Stromal cell of bone marrow (primary cell): ENCODE data around the gene ZNF771.

ENCODE experiments used
- DNase-seq: peaks from one replicate; pipeline ENCODE4 v3.0.0-alpha.2; 2012; ENCODE audit warnings: low read depth

The ZNF771 gene

DNA sequence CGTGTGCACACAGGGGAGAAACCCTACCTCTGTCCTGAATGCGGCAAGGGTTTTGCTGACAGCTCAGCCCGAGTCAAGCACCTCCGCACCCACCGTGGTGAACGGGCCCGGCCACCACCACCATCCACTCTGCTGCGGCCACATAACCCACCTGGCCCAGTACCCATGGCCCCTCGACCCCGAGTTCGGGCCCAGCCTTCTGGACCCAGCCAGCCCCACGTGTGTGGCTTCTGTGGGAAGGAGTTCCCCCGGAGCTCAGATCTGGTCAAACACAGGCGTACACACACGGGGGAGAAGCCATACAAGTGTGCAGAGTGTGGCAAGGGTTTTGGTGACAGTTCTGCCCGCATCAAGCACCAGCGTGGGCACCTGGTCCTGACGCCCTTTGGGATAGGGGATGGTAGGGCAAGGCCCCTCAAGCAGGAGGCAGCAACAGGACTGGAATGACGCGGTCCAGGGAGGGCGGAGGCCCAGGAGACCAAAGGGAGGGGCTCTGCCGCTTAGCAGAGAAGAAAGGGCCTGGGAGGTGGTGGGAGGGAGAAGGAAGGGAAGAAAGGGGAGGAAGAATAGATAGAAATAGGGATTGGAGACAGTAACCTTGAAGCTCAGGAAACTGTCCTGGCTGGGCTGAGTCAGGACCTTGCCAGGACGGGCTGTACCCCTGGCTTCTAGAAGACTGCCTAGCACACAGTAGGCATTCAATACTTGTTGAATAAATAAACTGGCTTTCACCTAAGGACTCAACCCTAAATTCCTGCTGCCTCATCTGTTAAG is 8.6 kb upstream of the ZNF771 start:
- no peak for DNase-seq

DNA sequence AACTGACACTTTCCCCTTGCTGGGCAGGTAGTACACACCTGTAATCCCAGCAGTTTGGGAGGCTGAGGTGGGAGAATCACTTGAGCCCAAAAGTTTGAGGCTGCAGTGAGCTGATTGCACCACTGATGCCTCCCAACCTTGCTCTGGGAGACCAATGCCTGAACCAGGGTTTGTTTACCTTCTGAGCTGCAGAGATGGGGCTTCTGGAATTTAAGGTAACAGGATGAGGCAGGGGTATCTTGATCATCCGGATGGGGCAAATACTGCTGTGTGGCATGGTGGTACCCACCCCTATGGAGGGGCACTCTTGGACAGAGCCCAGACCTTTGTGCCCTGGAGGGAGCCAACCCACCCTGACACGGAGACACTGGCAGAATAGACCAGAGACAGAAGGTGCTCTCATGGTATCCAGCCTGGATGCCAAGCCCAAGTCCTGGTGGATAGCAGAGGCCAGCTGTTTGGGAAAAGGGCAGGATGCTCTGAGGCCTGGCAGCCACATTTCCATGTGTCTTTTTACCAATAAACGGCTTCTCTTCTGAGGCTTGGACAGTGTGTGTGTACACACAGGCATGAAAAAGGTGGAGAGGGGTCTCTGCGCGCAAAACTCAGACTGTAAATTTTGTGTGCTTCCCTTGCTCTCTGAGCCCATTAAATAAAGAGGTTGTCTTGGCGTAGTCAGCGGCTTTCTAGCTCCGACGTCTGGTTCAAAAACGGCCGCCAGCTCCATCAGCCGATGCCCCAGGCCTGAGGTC is 7.8 kb upstream of the ZNF771 start:
- DNase-seq = no peak

DNA sequence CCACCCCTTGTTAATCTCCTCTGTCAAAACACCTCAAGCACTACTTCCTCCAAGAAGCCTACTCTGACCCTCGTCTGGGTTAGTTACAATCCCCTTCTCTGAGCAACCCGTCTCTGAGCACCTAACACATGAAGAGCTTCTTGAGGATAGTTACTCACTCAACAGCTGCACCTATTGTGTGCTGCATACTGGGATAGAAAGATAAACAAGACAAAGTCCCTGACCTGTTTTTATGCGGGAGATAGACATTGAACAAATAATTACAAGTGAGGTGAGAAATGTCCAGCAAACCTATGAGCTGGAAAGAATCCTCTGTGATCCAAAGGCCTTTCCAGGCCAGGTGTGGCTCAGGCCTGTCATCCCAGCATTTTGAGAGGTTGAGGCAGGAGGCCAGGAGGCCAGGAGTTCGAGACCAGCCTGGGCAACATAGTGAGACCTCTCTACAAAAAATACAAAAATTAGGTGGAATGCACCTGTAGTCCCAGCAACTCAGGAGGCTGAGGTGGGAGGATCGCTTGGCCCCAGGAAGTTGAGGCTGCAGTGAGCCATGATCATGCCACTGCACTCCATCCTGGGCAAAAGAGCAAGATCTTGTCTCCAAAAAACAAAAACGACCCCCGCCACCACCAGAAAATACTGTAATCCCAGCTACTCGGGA is 5.5 kb upstream of the ZNF771 start:
- DNase-seq = no peak

GRCh38 chr16:30406795-30407101 is 658 bp upstream of the ZNF771 start:
- no peak for DNase-seq

DNA sequence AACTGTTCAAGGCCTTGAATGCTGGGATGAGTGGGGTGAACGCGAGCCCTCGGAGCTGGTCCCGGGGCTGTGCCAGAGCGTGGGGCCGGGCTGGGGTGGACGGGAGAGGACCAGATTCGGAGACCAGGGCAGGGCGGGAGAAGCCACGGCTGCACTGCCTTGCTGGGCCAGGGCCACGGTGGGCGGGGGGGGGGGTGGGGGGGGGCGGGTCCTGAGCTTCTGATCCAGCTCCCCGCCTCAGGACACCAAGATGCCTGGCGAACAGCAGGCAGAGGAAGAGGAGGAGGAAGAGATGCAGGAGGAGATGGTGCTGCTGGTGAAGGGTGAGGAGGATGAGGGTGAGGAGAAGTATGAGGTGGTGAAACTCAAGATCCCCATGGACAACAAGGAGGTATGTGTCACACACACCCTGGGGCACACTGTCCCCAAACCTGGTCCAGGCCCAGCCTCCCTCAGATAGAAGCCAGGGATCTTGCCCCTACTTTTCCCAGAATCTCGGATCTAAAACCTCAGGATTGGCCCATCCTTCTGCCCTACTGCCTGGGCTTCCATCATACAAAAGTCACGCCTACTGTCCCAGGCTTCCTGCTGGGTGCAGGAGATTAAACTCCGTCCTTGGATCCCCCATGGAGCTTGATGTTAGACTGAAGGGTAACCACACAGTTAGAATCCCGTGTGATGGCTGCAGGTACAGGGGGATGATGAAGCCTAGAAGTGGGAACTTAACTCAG is 563 bp downstream of the ZNF771 start:
- DNase-seq = no peak

DNA sequence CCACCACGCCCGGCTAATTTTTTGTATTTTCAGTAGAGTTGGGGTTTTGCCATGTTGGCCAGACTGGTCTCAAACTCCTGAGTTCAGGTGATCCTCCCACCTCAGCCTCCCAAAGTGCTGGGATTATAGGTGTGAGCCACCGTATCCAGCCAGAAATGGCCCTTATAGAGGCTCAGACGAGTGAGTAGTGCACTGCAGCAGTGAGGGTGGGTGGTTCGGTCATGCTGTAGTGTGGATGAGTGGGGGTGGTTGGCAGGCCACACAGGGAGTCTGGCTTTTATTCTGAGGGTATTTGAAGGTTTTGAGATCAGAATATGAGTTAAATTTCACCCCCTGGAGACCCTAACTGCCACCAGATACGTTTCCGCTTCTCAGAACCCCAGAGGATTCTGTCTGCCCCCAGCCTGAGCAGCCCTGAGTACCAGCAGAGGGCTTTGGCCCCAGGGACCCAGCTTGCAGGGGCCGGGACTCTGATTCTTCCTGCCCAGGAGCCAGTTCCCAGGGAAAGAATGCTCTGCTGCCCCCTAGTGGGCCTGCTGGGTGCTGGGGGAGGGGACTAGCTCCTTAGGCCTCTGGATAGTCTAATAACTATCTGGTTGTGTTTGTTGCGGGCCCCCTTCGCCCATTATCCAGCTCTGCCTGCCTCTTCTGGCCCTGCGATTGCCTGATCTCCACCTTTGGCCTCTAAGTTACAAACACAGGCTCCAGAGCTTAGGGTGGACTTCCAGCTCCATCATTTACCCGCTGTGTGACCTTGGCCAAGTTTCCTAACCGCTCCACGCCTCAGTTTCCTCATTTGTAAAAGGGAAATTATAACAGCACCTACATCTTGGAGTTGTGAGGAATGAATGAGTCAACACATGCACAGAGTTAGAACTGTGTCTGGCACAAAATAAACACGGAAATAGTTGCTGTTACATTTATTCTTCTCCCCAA is 2.0 kb downstream of the ZNF771 start:
- DNase-seq = peak; percentile 70

DNA sequence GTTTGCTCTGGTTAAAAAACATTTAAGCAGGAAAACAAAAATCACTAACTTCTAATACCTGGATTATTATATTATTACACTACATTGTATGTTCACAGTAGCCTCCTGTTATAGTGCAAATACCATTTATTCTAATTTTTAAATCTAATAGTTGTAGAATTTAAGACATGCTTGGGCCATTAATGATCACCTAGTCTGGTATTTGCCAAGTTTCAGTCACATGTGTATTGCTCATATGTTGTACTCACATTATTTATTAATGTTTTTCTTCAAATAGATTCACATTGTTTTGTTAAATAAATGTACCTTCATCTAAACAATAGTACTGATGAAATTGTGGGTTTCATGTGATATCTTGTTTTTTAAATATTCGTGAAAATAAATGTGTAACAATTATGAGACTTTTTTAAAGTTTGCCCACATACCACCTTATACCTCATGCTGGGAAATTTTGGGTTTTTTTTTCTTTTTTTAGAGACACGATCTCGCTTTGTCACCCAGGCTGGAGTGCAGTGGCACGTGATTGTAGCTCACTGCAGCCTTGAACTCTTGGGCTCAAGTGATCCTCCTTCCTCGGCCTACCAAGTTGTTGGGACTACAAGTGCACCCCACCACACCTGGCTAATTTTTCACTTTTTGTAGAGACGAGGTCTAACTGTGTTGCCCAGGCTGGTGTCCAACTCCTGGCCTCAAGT is 5.9 kb downstream of the ZNF771 start:
- no peak for DNase-seq

GRCh38 chr16:30414159-30414558 is 6.8 kb downstream of the ZNF771 start:
- no peak for DNase-seq

DNA sequence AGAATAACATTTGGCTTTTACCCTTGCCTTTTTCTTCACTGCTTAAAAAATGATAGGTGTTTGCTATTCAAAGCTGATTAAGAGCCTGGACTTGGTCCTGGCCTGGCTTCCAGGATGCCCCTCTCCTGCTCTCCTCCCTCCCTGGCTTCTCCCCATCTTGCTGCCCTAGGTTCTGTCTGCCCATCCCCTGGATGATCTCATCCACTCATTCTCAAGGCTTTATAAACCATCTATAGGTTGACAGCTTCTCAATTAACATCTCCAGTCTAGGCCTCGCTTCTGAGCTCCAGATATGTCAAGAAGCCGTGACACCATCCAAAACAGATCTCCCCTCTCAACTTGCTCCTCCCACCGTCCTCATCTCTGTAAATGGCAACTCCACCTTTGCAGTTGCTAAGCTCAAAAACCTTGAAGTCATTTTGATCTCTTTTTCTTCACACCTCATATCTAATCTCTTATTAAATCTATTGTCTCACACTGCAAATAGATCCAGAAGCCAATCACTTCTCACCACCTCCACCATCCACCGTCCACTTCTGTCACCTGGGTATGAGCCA is 8.7 kb downstream of the ZNF771 start:
- DNase-seq = no peak

DNA sequence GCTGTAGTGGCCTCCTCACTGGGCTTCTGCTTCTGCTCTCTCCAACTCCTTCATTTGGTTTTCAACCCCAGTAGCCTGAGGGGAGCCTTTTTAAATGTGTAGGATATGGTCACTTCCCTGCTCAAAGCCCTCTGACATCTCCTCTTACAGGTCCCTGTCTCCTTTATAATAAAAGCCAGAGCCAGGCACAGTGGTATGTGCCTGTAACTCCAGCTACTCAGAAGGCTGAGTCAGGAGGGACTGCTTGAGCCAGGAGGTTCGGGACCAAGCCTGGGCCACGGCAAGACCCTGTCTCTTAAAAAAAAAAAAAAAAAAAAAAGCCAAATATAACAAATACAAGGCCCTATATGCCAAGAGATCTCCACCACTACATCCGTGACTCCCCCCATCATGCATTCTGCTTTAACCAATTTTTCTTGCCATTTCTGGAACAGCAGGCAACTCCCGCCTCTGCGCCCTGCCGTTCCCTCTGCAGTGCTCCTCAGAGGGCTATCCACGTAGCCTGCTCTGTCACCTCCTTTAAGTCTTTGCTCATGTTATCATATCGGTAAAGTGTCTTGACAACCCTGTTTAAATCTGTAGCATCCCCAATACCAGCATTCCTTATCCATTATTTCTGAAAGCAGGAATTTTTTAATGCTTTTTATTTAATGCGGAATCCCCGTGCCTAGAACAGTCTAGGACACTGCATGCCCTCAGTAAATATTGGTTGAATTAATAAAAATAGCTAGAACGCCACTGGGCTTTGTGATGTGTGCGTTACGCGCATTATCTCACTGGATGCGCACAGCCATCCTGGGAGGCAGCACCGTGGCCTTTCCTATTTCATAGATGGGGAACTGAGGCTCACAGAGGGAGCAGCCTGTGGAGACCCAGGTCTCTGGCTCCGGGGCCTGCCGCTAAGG is 9.5 kb downstream of the ZNF771 start:
- no peak for DNase-seq

DNA sequence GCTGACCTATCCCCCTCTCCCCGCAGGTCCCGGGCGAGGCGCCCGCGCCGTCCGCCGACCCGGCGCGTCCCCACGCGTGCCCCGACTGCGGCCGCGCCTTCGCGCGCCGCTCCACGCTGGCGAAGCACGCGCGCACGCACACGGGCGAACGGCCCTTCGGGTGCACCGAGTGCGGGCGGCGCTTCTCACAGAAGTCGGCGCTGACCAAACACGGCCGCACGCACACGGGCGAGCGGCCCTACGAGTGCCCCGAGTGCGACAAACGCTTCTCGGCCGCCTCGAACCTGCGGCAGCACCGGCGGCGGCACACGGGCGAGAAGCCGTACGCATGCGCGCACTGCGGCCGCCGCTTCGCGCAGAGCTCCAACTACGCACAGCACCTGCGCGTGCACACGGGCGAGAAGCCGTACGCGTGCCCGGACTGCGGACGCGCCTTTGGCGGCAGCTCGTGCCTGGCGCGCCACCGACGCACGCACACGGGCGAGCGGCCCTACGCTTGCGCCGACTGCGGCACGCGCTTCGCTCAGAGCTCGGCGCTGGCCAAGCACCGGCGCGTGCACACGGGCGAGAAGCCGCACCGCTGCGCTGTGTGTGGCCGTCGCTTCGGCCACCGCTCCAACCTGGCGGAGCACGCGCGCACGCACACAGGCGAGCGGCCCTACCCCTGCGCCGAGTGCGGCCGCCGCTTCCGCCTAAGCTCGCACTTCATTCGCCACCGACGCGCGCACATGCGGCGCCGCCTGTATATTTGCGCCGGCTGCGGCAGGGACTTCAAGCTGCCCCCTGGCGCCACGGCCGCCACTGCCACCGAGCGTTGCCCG is 10.3 kb downstream of the ZNF771 start:
- DNase-seq = peak; percentile 70

- DNase-seq = no peak
These were observed 11.2 kb downstream of the ZNF771 start for GRCh38 chr16:30418350-30419181.

GRCh38 chr16:30421010-30421409 is 13.6 kb downstream of the ZNF771 start:
- DNase-seq = no peak

DNA sequence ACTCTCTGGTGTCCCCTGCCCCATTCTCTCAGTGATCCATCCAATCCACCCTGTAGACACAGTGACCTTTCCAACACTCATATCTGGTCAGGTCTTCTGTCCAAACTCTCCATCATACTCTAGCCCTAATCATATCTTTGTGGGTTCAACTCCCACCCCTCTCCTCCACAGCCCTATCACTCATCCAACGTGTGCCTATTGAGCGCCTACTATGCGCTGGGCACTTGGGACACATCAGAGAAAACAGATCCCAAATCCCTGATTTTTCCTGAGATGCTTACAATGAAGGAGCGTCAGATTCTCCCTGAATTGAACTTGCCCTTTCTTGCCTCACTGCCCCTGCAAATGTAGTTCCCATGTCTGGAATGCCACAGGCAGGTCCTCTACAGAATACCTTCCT is 20.6 kb downstream of the ZNF771 start:
- DNase-seq = no peak

DNA sequence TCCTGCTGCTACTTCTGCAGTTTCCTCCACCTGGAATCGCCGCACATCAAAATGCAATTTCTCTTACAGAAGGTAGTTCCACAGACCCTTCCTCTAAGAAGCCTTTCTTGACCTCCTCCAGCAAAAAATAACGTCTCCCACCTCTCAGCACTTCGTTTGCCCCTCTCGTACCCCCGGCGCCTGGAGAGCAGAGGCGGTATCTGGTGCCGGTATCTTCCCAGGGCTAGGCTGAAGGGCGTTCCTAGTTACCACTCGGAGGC is 21.9 kb downstream of the ZNF771 start:
- DNase-seq = no peak

GRCh38 chr16:30429678-30430427 is 22.4 kb downstream of the ZNF771 start, which contains the start of gene DCTPP1:
Gene DCTPP1, minus strand, starts transcription at chr16:30430030. Its CDS starts 50 bp downstream, at chr16:30429980.
- DNase-seq = peak; percentile 97

GRCh38 chr16:30430428-30430970 is 23.1 kb downstream of the ZNF771 start:
- DNase-seq = no peak
